WI38 (cell line): ENCODE measurements around the gene MPP2.

ENCODE experiments used
- H3K4me3 ChIP-seq: 2 replicates; pipeline ENCODE4 v1.5.1; 2011; ENCODE audit warnings: low read depth, mild to moderate bottlenecking, control low read depth, low read length
- CTCF ChIP-seq: IDR thresholded peaks from 2 replicates; pipeline ENCODE4 v1.5.1; 2012; ENCODE audit warnings: low read depth, mild to moderate bottlenecking, control low read depth, low read length

The MPP2 gene

GRCh38 chr17:43841282-43841681, 66.1 kb downstream of the MPP2 start:
- no peak overlapping the region for H3K4me3 ChIP-seq
- no peak for TF ChIP-seq CTCF

GRCh38 chr17:43840814-43841213, 66.5 kb downstream of the MPP2 start:
- no peak overlapping the region for H3K4me3 ChIP-seq
- TF ChIP-seq CTCF = no peak

GRCh38 chr17:43839670-43840108, 67.6 kb downstream of the MPP2 start:
- no peak for TF ChIP-seq CTCF
- H3K4me3 ChIP-seq = no peak overlapping the region

DNA sequence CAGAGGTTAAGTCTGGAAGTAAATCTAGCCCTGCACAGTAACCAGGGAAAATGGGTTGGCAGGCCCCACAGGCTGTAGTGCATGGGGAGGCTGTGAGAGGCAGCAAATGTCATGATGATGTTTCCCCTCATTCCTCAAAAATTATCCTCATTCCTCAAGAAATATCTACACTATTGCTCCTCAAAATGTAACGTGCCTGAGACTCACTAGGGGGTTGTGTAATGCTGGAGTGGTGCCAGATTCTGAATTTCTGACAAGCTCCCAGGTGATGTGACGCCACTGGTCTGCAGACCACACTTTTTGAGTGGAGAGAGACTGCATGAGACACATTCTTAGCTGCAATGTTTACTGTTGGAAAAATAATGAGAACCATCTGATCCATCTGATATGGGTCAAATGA, 73.2 kb downstream of the MPP2 start:
- H3K4me3 ChIP-seq = no peak overlapping the region
- no peak for TF ChIP-seq CTCF

- H3K4me3 ChIP-seq = peak within 1 kb of the TSS; percentile 66
Observed at GRCh38 chr17:43832976-43833829, 74.1 kb downstream of the MPP2 start, which contains the start of gene MPP3. MPP3 (minus strand) TSS chr17:43833146; CDS start chr17:43831906, 1,240 bp downstream.

DNA sequence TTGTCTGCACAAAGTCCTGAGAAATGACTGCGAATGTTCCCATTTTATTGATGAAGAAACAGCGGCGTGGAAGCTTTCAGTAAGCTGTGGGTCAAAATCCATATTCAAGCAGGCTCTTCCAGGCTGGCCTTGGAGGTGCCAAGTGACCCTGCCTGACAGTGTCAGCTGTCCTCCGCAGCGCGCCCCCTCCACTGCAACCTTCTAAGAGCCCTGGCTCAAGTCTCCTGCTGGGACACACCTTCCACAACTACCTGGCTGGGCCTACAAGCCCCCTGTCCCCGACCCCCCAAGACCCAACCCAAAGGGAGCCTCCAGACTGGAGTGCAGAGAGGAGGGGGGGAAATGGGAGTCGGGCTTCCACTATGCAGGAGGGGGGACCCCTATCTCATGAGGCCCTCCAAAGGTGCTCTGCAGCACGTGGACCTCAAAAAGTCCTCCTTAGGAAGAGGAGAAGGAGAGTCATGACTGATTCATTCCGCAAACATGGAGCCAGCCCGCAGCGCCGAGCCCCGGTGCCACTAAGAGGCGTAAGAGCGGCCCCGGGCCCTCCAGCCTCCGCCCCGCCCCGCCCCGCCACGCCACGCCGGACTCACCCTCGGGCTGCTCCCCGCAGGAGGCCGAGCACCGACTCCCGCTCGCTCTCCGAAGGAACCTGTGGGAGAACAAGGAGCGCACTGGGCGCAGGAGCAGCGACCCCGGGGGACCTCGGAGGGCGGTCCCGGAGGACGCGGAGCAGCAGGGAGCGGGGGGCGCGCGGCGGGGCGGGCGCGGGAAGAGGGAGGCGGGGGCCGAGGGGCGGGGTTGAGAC, 75.0 kb downstream of the MPP2 start:
- H3K4me3 ChIP-seq = peak overlapping the region; percentile 66
- TF ChIP-seq CTCF = no peak

More at GRCh38 chr17:43832976-43833829, 74.1 kb downstream of the MPP2 start, which contains the start of gene MPP3:
- TF ChIP-seq CTCF = no peak

DNA sequence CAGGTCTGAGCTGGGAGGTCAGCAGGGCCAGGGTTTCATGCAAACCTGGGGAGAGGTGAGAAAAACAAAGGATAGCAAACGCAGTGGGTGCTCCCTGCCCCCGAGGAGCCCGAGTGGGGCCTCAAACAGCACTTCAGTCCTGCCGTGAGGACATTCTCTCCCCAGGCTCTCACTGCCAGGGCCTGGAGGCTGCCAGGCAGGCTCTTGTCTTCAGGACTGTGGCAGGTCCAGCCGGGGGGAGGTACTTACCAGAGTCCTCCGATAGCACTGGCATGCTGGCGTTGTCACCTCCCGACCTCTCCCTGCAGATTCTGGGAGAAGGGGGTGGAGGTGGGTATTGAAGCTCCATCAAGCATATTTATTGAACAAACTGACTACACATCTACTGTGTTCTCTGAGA, 75.7 kb downstream of the MPP2 start:
- TF ChIP-seq CTCF = no peak
- H3K4me3 ChIP-seq = no peak overlapping the region
